ENCODE results near the gene SEC14L1.
A peak's percentile ranks its signal among the peaks of the same experiment; 100 is the strongest.

The SEC14L1 gene

DNA sequence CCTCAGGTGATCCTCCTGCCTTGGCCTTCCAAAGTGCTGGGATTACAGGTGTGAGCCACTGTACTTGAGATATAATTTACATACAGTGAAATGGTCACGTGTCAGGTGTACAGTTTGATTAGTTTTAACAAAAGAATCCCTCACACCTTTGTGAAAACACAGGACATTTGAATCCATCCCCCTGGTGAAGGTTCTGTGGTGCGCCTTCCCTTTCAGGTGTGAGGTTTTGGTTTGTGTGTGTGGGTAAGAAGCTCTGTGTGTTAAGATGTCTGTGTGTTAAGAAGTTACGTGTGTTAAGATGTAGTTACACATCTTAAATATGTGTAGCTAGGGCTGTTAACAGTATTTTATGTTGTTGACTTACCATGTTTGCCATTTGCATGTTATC is 4.4 kb downstream of the SEC14L1 start:
- H3K36me3 ChIP-seq (ENCODE audit: low read depth): peaks cover 73% of the 10 kb centered on the region
- no peak for TF ChIP-seq CTCF (IDR thresholded peaks at IDR 0.05; ENCODE audit: poor library complexity, severe bottlenecking)
- H3K27me3 ChIP-seq (ENCODE audit: insufficient read depth, poor library complexity, severe bottlenecking): no peaks in the 10 kb centered on the region
- no peak for ATAC-seq (ENCODE audit: low read depth)
- no peak for DNase-seq (ENCODE audit: low spot score)
- H3K4me1 ChIP-seq (ENCODE audit: insufficient read depth, poor library complexity, severe bottlenecking): peaks cover 14% of the 10 kb centered on the region
- H3K9me3 ChIP-seq (ENCODE audit: severe bottlenecking): no peaks in the 10 kb centered on the region
- peak overlapping the region; percentile 41 for H3K27ac ChIP-seq (ENCODE audit: poor library complexity, severe bottlenecking)
- H3K4me3 ChIP-seq (ENCODE audit: severe bottlenecking): no peak overlapping the region

GRCh38 chr17:77145612-77146245 is 5.0 kb downstream of the SEC14L1 start:
- peaks cover 14% of the 10 kb centered on the region for H3K4me1 ChIP-seq (ENCODE audit: insufficient read depth, poor library complexity, severe bottlenecking)
- no peak for TF ChIP-seq CTCF (IDR thresholded peaks at IDR 0.05; ENCODE audit: poor library complexity, severe bottlenecking)
- no peaks in the 10 kb centered on the region for H3K9me3 ChIP-seq (ENCODE audit: severe bottlenecking)
- peak; percentile 18; the same call in 2 of the 3 replicates for ATAC-seq (ENCODE audit: low read depth)
- peaks cover 78% of the 10 kb centered on the region for H3K36me3 ChIP-seq (ENCODE audit: low read depth)
- peak overlapping the region; percentile 41 for H3K27ac ChIP-seq (ENCODE audit: poor library complexity, severe bottlenecking)
- H3K27me3 ChIP-seq (ENCODE audit: insufficient read depth, poor library complexity, severe bottlenecking): no peaks in the 10 kb centered on the region
- DNase-seq (ENCODE audit: low spot score): no peak
- H3K4me3 ChIP-seq (ENCODE audit: severe bottlenecking): no peak overlapping the region

DNA sequence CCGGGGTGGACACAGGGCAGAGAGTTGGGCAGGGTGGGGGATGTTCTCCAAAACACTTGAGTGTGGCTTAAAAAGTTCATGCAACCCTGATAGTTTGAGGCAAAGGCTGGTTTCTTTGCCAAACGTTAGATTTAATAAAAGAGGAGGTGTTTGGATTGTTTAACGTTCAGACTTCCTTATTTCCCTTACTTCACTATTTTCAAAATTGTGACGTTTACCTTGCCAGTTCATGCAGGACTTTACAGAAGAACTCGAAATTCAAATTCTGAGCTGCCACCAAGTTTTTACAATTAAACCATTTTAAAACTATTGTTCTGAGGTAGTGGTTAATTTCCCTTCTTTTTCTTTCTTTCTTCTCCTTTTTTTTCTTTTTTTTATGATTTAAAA is 5.5 kb downstream of the SEC14L1 start:
- H3K36me3 ChIP-seq (ENCODE audit: low read depth): peaks cover 82% of the 10 kb centered on the region
- no peaks in the 10 kb centered on the region for H3K27me3 ChIP-seq (ENCODE audit: insufficient read depth, poor library complexity, severe bottlenecking)
- no peak for DNase-seq (ENCODE audit: low spot score)
- peak overlapping the region; percentile 41 for H3K27ac ChIP-seq (ENCODE audit: poor library complexity, severe bottlenecking)
- no peak overlapping the region for H3K4me3 ChIP-seq (ENCODE audit: severe bottlenecking)
- ATAC-seq (ENCODE audit: low read depth): no peak
- peaks cover 14% of the 10 kb centered on the region for H3K4me1 ChIP-seq (ENCODE audit: insufficient read depth, poor library complexity, severe bottlenecking)
- no peaks in the 10 kb centered on the region for H3K9me3 ChIP-seq (ENCODE audit: severe bottlenecking)
- no peak for TF ChIP-seq CTCF (IDR thresholded peaks at IDR 0.05; ENCODE audit: poor library complexity, severe bottlenecking)

- H3K27ac ChIP-seq (ENCODE audit: poor library complexity, severe bottlenecking): no peak overlapping the region
- no peak for DNase-seq (ENCODE audit: low spot score)
Measured at GRCh38 chr17:77146882-77147281, 6.1 kb downstream of the SEC14L1 start.

More at GRCh38 chr17:77146882-77147281, 6.1 kb downstream of the SEC14L1 start:
- Histone ChIP-seq H3K9me3 (ENCODE audit: severe bottlenecking) (no peaks in the 10 kb centered on the region), H3K4me3 (ENCODE audit: severe bottlenecking) (no peak overlapping the region), H3K36me3 (ENCODE audit: low read depth) (peaks cover 88% of the 10 kb centered on the region), H3K4me1 (ENCODE audit: insufficient read depth, poor library complexity, severe bottlenecking) (peaks cover 12% of the 10 kb centered on the region), H3K27me3 (ENCODE audit: insufficient read depth, poor library complexity, severe bottlenecking) (no peaks in the 10 kb centered on the region)
- no peak for TF ChIP-seq CTCF (IDR thresholded peaks at IDR 0.05; ENCODE audit: poor library complexity, severe bottlenecking)
- no peak for ATAC-seq (ENCODE audit: low read depth)
